T-helper 1 cell treated with Interleukin-12 subunit alpha and Interleukin-12 subunit beta and Interleukin-4 antibody, amounts not matched to agents 30 μg/mL and 1 μg/mL, for 36 hours (primary cell): Measurements from ENCODE around the gene FLAD1.

Source experiments
- H3K27ac Mint-ChIP-seq: one replicate; pipeline ENCODE4 v1.8.0; 2021; ENCODE audit warnings: mild to moderate bottlenecking, mixed read lengths
- H3K27me3 Mint-ChIP-seq: one replicate; pipeline ENCODE4 v1.8.0; 2021; ENCODE audit warnings: low read depth, mixed read lengths
- H3K36me3 Mint-ChIP-seq: one replicate; pipeline ENCODE4 v1.8.0; 2021; ENCODE audit warnings: low read depth, mixed read lengths
- H3K4me1 Mint-ChIP-seq: one replicate; pipeline ENCODE4 v1.8.0; 2021; ENCODE audit warnings: low read depth, mixed read lengths
- H3K4me3 Mint-ChIP-seq: one replicate; pipeline ENCODE4 v1.8.0; 2021; ENCODE audit warnings: mild to moderate bottlenecking, moderate library complexity, mixed read lengths
- H3K9me3 Mint-ChIP-seq: one replicate; pipeline ENCODE4 v1.8.0; 2021; ENCODE audit warnings: mixed read lengths

FLAD1 gene

DNA sequence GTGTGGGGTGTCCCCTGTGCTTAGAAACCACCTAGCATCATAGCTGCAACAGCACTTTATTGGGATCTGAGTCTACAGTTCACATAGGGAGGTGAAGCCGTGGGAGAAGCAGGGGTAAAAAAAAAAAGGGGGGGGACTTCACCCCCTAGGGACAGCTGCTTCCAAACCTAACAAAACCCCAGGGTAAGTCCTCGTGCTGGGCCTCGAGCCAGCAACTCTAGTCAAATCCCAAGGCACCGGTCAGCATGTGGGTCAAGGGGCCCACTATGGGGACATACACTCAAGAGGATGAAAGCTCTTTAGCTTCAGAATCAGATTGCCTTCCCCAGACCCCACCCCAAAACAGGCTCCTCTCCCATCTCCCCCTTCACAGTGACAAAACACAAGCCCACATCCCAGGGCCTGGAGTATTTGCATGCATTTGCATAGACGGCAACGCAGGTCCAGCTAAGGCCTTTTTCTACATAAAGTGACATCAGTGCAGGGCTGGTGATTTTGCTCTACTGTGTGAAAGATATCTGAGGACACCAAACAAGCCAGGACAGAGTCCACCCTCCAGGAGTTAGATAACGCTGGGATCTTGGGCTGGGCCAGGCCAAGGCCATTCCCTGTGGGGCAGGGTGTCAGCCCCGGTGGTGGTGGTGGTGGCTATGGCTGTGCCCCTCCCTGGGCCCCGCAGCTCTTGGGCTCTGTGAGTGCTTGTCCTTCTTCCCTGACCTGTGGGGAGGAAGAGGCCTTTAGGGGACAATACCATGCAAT lies 38.6 kb upstream of the FLAD1 start:
- H3K4me3 Mint-ChIP-seq = no peak overlapping the region
- peaks cover 27% of the 10 kb centered on the region for H3K36me3 Mint-ChIP-seq
- peak overlapping the region; percentile 90 for H3K27ac Mint-ChIP-seq
- H3K9me3 Mint-ChIP-seq = no peaks in the 10 kb centered on the region
- peaks cover 48% of the 10 kb centered on the region for H3K4me1 Mint-ChIP-seq
- H3K27me3 Mint-ChIP-seq = no peaks in the 10 kb centered on the region

DNA sequence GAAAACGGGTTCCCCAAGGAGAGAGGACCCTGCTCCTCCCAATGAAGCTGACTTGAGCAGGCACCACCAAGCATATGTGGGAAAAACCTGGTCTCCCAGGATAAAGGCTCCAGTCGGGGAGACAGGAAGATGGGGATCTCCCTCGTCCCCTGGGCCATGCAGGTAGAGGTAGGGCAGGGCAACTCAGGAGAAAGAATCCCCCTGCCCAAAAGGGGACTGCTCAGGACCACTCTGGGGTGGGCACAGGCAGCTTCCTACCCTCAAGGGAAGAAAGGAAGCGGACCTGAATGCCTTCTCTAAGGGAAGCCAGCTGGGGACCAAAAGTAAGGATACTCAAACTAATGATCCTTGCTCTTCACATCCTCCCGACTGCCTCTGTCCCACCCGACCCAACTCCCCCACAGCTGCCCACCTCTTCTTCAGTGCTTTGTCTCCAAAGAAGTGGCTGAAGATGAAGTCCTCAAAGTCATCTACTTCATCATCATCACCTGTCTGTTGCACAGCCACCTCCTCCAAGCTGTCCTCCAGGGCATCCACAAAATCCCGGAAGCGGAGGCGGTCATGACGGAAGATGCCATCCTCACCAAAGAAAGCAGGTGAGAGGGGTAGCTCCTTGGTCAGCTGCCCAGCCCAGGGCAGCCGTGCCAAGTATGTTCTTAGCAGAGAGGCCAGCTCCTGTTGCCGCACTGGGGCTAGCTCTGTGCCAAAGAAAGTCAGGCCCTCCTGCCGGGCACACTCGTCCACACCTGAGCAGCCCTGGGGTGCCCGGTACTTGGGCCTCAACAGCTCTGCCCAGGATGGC lies 37.8 kb upstream of the FLAD1 start:
- H3K27me3 Mint-ChIP-seq = no peaks in the 10 kb centered on the region
- H3K36me3 Mint-ChIP-seq = peaks cover 27% of the 10 kb centered on the region
- H3K4me1 Mint-ChIP-seq = peaks cover 44% of the 10 kb centered on the region
- no peak overlapping the region for H3K27ac Mint-ChIP-seq
- no peak overlapping the region for H3K4me3 Mint-ChIP-seq
- H3K9me3 Mint-ChIP-seq = no peaks in the 10 kb centered on the region

DNA sequence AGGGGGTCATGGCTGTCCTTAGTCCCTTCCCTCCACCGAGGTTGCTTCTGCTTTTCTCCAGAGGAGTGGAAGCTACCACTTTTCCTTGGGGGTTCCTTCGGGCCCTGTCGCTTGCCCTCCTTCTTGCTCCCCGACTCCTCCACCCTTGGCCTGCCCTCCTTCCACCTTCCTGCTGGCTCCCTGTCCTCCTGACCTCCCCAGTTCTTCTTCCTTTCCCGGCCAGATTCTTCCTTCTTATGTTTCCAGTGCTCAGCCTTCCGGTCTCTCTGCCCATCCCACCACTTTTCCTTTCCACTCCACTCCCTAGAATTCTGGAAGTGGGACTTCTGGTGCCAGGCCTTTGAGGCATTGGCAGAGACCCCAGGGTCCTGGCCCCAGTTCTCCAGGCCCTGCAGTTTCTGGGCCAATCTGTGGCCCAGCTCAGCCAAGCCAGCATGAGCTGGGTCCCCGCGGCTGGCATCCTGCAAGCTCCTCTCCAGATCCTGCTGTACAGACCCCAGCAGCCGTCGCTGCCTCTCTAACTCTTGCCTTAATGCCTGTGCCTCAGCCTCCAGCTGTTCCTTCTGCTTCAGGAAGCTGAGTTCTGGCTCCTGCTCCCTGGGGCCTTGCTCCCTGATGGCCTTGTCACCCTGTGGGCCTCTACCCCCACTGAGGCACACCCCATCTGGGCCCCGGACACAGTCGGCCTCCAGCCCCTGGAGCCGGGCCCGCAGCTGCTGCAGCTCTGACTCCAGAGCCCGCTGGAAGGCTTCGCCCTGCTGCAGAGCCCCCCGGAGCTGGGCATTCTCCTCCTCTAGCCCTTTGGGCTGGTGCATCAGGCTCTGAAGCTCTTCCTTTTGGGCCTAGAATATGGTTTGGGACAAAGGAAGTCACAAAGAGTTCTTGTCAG lies 36.9 kb upstream of the FLAD1 start:
- Mint-ChIP-seq H3K27ac (no peak overlapping the region), H3K4me1 (peaks cover 43% of the 10 kb centered on the region), H3K4me3 (no peak overlapping the region), H3K9me3 (no peaks in the 10 kb centered on the region), H3K27me3 (no peaks in the 10 kb centered on the region), H3K36me3 (peaks cover 31% of the 10 kb centered on the region)

DNA sequence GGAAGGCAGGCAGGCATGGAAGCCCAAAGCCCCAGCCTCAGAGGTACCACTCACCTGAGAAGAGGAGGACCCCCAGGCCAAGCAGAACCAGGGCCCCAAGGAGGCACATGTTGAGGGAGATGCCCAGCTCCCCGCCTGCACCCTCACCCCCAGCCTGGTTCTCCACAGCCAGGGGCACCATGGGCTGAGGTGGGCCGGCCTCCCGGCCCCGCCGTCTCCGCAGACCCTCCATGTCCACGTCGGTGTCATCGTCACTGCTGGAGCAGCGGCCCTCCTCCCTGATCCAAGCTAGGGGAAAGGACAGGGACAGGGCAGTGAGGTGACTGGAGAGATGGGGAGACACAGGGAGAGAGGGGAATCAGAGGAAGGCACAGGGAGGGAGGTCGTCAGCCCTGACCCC lies 35.1 kb upstream of the FLAD1 start:
- peaks cover 43% of the 10 kb centered on the region for H3K36me3 Mint-ChIP-seq
- no peak overlapping the region for H3K27ac Mint-ChIP-seq
- H3K27me3 Mint-ChIP-seq = no peaks in the 10 kb centered on the region
- no peak overlapping the region for H3K4me3 Mint-ChIP-seq
- no peaks in the 10 kb centered on the region for H3K9me3 Mint-ChIP-seq
- peaks cover 43% of the 10 kb centered on the region for H3K4me1 Mint-ChIP-seq

DNA sequence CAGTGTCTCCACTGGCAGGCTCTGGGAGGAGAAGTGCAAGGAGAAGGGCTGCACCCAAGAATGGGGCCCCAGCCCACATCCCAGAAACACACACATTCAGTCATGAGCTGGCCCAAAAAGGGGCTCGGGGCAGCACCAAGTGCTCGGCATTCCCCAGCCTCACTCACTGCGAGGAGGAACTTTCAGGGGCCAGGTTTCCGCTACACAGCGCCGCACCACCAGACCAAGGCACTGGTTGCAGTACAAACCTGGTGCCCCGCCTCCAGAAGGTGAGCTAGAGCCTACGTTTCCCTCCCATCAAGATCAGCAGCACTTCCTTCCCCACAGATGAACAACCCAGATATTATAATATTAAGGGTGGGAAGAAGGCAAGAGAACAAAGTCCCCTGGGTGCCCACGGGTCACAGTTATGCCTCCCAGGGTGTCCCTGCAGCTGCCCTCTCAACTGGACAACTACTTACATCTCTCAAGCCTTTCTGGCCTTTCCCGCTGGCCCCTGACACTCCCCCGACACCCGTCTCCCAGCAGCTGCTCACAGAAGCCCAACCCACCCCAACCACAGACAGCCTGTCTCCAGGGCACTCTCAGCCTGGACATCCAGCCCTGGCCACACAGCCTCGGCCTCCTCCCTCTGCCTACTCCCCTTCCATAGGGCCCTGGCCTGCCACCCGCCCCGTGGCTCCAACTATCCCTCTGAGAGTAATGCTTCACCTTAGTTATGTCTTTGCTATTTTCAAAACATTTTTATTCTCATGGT lies 31.1 kb upstream of the FLAD1 start:
- peak overlapping the region; percentile 98 for H3K4me3 Mint-ChIP-seq
- H3K36me3 Mint-ChIP-seq = peaks cover 37% of the 10 kb centered on the region
- no peaks in the 10 kb centered on the region for H3K27me3 Mint-ChIP-seq
- no peaks in the 10 kb centered on the region for H3K9me3 Mint-ChIP-seq
- H3K27ac Mint-ChIP-seq = peak overlapping the region; percentile 100
- H3K4me1 Mint-ChIP-seq = peaks cover 67% of the 10 kb centered on the region

DNA sequence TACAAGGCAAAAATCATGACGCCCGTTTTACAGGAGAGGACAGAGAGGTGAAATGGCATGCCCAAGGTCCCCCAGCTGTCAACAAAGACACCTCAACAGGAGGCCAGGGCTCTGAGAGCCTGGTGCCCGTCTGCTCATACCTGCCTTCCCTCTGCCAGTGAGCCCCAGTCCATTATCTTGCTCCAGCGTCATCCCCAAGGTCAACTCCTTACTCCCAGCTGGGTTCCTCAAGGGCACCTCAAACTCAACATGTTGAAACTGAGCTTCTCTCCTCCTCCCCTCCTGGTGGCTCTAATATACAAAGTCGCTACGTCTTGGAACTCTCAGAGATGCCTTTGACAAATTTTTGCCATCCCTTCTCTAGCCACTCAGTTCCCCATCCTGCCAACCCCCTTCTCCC lies 30.5 kb upstream of the FLAD1 start:
- Mint-ChIP-seq H3K36me3 (peaks cover 36% of the 10 kb centered on the region), H3K4me1 (peaks cover 67% of the 10 kb centered on the region), H3K27ac (peak overlapping the region; percentile 100), H3K4me3 (peak overlapping the region; percentile 98), H3K9me3 (no peaks in the 10 kb centered on the region), H3K27me3 (no peaks in the 10 kb centered on the region)

DNA sequence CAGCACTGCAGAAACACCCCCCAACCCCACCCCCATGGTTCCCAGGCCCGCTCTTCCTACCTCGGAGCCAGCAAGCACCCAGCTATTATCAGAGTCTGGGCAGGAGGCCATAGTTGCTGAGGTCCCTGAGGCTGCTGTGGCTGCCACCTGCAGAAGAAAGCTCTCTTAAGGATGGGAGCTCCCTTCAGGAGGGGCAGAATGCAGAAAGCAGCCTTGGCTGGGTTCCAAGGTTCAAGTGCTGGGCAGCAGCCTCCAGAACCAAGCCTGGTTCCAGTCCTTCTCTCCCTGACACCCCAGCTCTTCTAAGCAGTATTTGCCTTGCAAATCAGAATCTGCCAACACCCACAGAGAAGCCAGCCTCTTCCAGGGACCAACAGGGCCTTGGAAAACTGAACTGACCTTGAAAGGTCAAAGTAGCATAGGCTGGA lies 29.5 kb upstream of the FLAD1 start:
- Mint-ChIP-seq H3K4me3 (peak overlapping the region; percentile 98), H3K4me1 (peaks cover 69% of the 10 kb centered on the region), H3K9me3 (no peaks in the 10 kb centered on the region), H3K36me3 (peaks cover 34% of the 10 kb centered on the region), H3K27me3 (no peaks in the 10 kb centered on the region), H3K27ac (peak overlapping the region; percentile 100)

DNA sequence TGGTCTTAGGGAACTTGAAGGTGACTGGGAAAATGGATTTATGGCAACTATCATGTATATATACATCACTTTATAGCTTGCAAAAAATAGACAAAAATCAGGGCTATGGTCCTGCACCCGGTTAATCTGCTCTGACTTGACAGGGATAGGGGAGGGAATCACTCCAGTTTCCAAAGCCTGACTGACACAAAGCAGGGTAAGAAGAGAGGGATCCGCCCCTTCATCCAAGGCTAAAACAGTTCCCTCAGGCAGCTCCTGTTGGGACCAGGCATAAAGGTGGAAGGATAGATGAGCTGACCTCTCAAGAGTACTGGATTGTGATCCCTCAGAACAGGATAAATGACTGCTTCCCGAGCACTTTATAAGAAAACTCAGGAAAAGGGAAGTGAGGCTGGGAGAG lies 28.6 kb upstream of the FLAD1 start:
- H3K27ac Mint-ChIP-seq = peak overlapping the region; percentile 100
- H3K36me3 Mint-ChIP-seq = peaks cover 32% of the 10 kb centered on the region
- H3K4me1 Mint-ChIP-seq = peaks cover 65% of the 10 kb centered on the region
- peak overlapping the region; percentile 98 for H3K4me3 Mint-ChIP-seq
- no peaks in the 10 kb centered on the region for H3K27me3 Mint-ChIP-seq
- H3K9me3 Mint-ChIP-seq = no peaks in the 10 kb centered on the region

DNA sequence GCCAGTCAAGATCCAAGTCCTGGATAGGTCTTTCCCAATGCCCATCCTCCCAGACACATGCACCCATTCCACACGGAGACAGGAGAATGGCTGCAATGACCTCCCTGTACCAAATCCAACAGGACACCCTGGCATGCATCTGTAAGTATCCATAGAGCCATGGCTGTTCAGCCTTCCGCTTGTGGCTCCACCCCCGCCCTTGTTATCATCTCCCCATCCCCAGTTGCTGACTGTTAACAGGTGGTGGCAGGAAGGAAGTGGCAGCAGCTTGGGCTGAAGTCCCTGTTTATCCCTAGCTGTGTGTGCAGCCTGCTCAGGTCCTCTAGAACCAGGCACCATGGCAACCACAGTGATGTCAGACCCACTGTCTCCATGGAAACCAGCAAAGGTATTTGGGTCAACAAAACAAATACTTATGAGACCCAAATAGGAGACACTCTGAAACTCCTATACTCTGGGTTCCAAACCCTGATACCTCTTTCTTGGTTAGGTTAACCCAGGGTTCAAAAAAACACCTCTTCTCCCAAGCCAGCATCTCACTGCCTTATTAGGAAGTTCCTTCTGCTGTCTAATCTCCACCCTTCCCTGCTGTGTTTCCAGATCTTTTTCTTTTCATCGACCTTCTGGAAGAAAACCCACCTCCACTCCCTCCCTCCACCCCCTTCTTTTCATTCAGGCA lies 28.0 kb upstream of the FLAD1 start:
- H3K4me1 Mint-ChIP-seq = peaks cover 65% of the 10 kb centered on the region
- peaks cover 32% of the 10 kb centered on the region for H3K36me3 Mint-ChIP-seq

DNA sequence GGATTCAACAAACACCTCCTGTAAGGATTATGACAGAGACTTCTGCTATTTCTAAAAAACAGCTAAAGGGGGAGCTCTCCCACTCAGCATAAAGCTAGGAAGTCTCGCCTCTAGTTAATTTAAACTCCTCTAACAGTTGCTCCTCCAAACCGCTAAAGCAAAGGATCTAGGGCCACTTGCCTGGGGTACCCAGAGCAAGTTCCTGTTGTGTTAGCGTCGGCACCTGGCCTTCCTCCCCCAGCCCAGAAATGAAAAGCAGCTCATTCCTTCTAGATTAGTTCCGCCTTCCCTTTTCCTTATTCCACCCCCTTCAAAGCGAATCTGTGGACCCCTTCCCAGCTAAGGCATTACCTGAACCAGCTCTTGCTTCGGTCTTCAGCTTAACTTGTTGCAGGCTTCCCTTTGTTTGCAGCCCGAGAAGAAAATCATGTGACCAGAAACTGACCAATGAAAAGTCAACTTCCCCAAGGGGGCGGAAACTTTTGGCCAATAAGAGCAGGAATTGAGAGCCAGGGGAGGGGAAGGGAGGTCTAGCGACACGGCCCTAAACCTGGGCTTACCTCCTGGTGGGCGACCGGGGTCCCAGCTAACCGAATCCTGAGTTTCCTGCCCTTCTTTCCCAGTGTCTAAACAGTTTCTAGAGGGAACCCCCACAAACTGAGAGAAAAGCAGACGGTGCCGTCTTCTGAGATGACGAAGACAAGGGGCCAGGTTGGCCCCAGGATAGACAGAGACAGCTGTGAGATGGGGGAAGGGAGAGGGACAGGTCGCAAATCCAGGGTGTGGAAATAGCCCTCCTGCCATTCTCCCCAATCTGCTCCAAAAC lies 27.2 kb upstream of the FLAD1 start, which contains the start of gene PBXIP1:
Gene PBXIP1, minus strand, starts transcription at position 382 of the 826 bp plus-strand sequence. CDS start 2,378 bp downstream, outside the sequence.
- H3K27ac Mint-ChIP-seq = peak within 1 kb of the TSS; percentile 100
- no peaks in the 10 kb centered on the region for H3K9me3 Mint-ChIP-seq
- peaks cover 28% of the 10 kb centered on the region for H3K36me3 Mint-ChIP-seq
- peak within 1 kb of the TSS; percentile 98 for H3K4me3 Mint-ChIP-seq
- no peaks in the 10 kb centered on the region for H3K27me3 Mint-ChIP-seq
- H3K4me1 Mint-ChIP-seq = peaks cover 65% of the 10 kb centered on the region

More for the DNA sequence above, 28.0 kb upstream of the FLAD1 start:
- Mint-ChIP-seq H3K27ac (peak overlapping the region; percentile 100), H3K4me3 (peak overlapping the region; percentile 98), H3K27me3 (no peaks in the 10 kb centered on the region), H3K9me3 (no peaks in the 10 kb centered on the region)

DNA sequence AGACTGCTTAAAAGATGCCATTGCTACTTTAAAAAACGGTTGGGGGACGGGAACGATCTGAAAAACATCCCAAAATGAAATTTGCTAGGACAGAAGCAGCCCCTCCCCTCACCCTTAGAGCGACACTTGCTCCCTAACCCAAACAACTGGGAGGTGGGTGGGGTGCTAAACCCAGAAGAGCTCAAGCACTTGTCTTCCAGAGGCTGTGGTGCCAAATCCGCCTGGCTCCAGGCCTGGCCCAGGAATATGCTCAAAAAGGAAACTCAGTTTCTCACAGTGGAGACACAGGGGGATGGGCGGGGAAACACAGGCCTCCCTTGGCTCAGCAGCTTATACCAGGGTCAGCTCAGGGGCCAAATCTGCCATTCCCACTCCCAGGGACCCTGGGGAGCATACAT lies 26.6 kb upstream of the FLAD1 start:
- no peaks in the 10 kb centered on the region for H3K27me3 Mint-ChIP-seq
- peak overlapping the region; percentile 98 for H3K4me3 Mint-ChIP-seq
- H3K36me3 Mint-ChIP-seq = peaks cover 28% of the 10 kb centered on the region
- H3K27ac Mint-ChIP-seq = peak overlapping the region; percentile 100
- H3K9me3 Mint-ChIP-seq = no peaks in the 10 kb centered on the region
- peaks cover 64% of the 10 kb centered on the region for H3K4me1 Mint-ChIP-seq

DNA sequence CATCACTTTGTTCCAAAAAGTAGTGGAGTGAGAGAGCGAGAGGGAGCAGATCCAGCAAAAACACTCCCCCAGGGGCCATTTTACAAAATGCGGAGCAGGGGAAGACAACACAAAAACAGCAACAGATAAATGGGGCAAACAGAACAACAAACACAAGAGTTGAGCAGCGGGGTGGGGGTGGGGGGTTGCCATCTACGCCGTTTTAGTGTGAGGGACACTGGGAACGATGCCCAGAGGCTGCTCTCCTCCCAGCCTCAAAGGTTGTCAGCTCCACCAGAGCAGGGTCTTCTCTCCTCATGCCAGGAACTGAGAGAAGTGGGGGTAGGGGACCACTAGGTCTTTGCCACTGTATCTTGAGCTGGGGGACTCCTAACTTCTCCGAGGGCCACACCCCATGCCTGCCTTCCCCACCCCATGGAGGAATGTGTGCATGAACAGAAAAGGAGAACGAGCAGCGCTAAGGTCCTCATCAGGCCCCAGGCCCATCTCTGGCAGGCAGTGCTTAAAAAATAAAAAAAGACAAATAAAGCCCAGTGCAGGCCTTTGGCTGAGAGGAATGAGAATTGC lies 26.0 kb upstream of the FLAD1 start:
- Mint-ChIP-seq H3K4me1 (peaks cover 60% of the 10 kb centered on the region), H3K4me3 (no peak overlapping the region), H3K36me3 (peaks cover 25% of the 10 kb centered on the region), H3K9me3 (no peaks in the 10 kb centered on the region), H3K27ac (peak overlapping the region; percentile 62), H3K27me3 (no peaks in the 10 kb centered on the region)
